HepG2 (cell line): ENCODE measurements around the gene NDUFAF3.

ENCODE experiments used
- GABPA ChIP-seq, 2 experiments: IDR thresholded peaks; 2 replicates each; pipeline ENCODE4 v1.6.1; 2011 to 2016; ENCODE audit warnings: low read depth in 2 of 2, low read length in 1 of 2, missing biosample characterization in 1 of 2, missing genetic modification characterization in 1 of 2
- NFRKB ChIP-seq: fragments of 450-650 bp; IDR thresholded peaks from 2 replicates; pipeline ENCODE4 v1.6.1; 2017
- POLR2AphosphoS5 ChIP-seq: IDR thresholded peaks from 2 replicates; pipeline ENCODE4 v1.6.1; 2012; ENCODE audit warnings: low read depth, low read length
- ZBTB3 ChIP-seq: sonication (generic); formaldehyde crosslinking; IDR thresholded peaks from 2 replicates; pipeline ENCODE4 v1.4.0; 2020; ENCODE audit warnings: low read depth, mild to moderate bottlenecking, moderate library complexity, missing genetic modification reagents, borderline replicate concordance
- ZFP37 ChIP-seq: sonication (generic); formaldehyde crosslinking; IDR thresholded peaks from 2 replicates; pipeline ENCODE4 v1.4.0; 2020; ENCODE audit warnings: missing genetic modification reagents, borderline replicate concordance
- ZNF572 ChIP-seq: sonication (generic); formaldehyde crosslinking; IDR thresholded peaks from 2 replicates; pipeline ENCODE4 v1.5.1; 2020; ENCODE audit warnings: mild to moderate bottlenecking, missing genetic modification reagents

- TF ChIP-seq ZFP37 (CRISPR knock-in tag) (no peak), GABPA (IDR thresholded peaks at IDR 0.05; ENCODE audit: low read depth, low read length) (no peak), GABPA (CRISPR knock-in tag; IDR thresholded peaks at IDR 0.05; ENCODE audit: low read depth) (no peak), NFRKB (no peak), POLR2AphosphoS5 (no peak), ZBTB3 (no peak), ZNF572 (CRISPR knock-in tag) (no peak)
These were observed 8.7 kb upstream of the NDUFAF3 start for GRCh38 chr3:49013113-49013737.
